GM12874 (cell line): Measurements from ENCODE around the gene RNU2-63P.

Source experiments
- TF ChIP-seq, protein P1 (sequence below): IDR thresholded peaks from 2 replicates; pipeline ENCODE4 v1.5.1; 2011; ENCODE audit warnings: low read depth, mild to moderate bottlenecking, control low read depth, low read length, moderate library complexity; ENCODE audit not compliant: insufficient read depth

The RNU2-63P gene

DNA sequence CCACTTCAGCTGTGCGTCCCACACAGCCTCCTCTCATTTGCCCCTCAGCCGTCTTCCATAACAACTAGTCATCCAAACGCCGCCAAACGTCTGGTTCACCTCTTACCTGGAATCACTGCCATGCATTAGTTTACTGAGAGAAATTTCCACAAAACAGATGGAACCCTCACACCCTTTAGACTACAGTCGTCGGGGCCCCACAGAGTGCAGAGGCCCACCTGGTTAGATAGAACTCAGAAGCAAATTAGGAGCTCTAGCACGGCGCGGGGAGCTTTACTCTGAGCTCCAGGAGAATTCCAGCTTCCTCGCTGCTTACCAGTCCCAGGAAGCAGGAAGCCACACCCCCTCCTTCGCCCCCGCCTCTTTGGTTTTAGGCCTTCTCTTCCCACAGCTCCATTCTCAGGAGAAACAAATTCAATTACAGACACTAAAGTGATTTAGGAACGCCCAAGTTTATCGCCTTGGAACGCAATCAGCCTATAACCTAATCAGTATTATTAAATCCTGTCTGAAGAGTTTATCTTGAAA, 9.4 kb downstream of the RNU2-63P start:
- TF ChIP-seq, protein P1, sequence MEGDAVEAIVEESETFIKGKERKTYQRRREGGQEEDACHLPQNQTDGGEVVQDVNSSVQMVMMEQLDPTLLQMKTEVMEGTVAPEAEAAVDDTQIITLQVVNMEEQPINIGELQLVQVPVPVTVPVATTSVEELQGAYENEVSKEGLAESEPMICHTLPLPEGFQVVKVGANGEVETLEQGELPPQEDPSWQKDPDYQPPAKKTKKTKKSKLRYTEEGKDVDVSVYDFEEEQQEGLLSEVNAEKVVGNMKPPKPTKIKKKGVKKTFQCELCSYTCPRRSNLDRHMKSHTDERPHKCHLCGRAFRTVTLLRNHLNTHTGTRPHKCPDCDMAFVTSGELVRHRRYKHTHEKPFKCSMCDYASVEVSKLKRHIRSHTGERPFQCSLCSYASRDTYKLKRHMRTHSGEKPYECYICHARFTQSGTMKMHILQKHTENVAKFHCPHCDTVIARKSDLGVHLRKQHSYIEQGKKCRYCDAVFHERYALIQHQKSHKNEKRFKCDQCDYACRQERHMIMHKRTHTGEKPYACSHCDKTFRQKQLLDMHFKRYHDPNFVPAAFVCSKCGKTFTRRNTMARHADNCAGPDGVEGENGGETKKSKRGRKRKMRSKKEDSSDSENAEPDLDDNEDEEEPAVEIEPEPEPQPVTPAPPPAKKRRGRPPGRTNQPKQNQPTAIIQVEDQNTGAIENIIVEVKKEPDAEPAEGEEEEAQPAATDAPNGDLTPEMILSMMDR: no peak

DNA sequence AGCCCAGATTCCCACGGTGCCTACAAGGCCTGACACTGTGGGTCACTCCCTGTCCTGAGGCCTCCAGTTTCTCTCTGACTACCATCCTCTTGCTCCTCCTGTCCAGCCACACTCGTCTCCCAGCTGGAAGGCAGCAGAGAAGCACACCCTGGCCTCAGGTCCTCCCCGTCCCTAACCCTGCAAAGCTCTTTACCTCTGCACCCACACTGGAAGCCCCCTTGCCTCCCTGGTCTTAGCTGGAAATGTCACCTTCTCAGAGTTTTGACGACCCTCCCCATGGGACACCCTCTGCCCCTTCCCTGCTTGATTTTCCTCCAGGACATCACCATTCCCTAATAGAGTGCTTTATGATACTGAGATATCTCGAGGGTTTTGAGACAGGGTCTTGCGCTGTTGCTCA, 10.6 kb downstream of the RNU2-63P start:
- TF ChIP-seq, protein P1: no peak

DNA sequence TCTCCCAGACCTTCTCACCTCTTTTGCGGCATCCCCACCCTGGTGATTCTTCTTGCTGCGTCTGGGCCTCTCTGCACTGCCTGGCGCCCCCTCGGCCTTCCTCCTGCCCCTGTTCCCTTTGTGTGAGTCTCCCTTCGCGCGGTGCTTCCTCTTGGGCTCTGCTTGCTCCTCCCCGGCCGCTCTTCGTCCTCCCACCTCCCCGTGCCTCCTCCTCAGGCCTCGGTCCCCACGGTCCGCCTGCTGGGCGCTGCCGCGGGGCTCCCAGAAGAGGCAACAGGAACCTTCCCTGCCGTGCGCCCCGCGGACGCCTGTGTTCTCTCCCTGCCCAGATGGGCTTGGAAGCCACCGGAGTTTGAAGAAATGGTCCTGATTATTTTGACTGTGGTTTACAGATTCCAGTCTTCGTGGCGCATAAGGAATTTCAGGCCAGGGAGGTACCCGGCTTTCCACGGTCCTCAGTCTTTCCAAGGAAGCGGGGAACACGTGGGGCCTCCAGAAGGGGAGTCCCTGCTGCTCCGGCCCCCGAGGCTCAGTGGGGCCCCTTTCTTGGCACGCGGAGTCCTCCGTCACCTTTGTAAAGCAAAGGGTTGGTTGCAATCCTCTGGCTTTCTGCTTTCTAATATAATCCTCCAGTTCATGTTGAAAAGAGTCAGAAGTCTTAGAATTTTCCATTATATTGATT, 13.1 kb downstream of the RNU2-63P start:
- TF ChIP-seq, protein P1: no peak

DNA sequence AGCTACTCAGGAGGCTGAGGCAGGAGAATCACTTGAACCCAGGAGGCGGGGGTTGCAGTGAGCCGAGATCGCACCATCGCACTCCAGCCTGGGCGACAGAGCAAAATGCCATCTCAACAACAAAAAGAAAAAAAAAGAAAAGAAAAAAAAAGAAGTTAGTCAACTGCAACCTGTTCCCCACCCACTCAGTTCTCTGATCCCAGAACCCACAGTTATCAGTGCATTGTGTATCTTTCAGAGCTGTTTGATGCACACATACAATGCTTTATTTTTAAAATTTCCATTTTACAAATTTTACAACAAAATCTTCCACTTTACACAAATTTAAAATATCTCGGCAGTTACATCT, 14.0 kb downstream of the RNU2-63P start:
- TF ChIP-seq, protein P1: no peak

DNA sequence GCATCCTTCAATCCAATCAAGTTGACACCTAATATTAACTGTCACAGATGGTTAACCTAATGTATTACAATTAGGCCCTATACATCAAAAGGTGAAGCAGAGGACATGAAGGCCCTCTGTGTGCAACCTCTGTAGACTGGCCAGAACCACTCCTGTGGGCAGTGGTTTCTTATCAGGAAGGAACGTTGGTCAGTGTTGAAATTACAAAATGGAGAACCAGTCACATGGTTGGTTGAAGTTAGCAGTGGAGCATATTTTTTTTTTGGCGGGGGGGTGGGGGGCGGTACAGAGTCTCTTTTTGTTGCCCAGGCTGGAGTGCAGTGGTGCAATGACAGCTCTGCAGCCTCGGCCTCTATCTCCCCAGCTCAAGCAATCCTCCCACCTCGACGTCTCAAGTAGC, 19.8 kb downstream of the RNU2-63P start:
- TF ChIP-seq, protein P1: no peak

DNA sequence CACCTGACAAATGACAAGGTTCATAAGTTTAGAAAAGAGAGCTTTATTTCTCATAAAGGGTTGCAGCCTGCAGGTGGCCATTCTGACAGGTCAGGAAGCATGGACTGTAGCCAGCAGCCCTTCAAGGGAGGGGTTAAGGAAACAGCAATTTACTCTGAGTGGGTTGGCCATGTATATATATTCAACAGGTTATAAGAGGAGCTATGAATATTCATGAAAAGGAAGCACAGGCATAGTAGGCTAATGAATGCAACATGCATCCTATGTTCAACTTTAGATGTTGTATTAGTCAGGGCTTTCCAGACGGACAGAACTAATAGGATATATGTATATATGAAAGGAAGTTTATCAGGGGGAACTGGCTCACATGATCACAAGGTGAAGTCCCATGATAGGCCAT, 20.6 kb downstream of the RNU2-63P start:
- TF ChIP-seq, protein P1: no peak
